Endodermal cell (in vitro differentiated cells): ENCODE results near the gene AXIN2. TPM values are rescaled to one million over a fixed set of nuclear protein-coding genes. Genes with fewer than 3 reads are reported as not detected.
A peak's percentile ranks its signal among the peaks of the same experiment; 100 is the strongest.
"Not testable (repeated sequence)": the region's sequence is repeated elsewhere in the genome, so short reads cannot be mapped to it uniquely, and the experiment has no call there.

Source experiments
- DNase-seq: peaks from one replicate; pipeline ENCODE4 v3.0.0-alpha.2; 2017
- H3K27ac ChIP-seq: 2 replicates; pipeline ENCODE4 v1.5.1; 2013; ENCODE audit warnings: mild to moderate bottlenecking, low read depth, low read length, moderate library complexity
- H3K27me3 ChIP-seq: 2 replicates; pipeline ENCODE4 v1.6.1; 2013; ENCODE audit warnings: mild to moderate bottlenecking, low read length, moderate library complexity; ENCODE audit not compliant: insufficient read depth, control insufficient read depth, poor library complexity, severe bottlenecking
- H3K36me3 ChIP-seq: 2 replicates; pipeline ENCODE4 v1.7.0; 2013; ENCODE audit warnings: mild to moderate bottlenecking, low read length, moderate library complexity; ENCODE audit not compliant: control insufficient read depth, insufficient read depth
- H3K4me1 ChIP-seq: one replicate; pipeline ENCODE4 v1.7.0; 2013; ENCODE audit warnings: low read length; ENCODE audit not compliant: control insufficient read depth, insufficient read depth
- H3K4me3 ChIP-seq: 2 replicates; pipeline ENCODE4 v1.5.1; 2013; ENCODE audit warnings: mild to moderate bottlenecking, low read length, moderate library complexity
- H3K9ac ChIP-seq: 2 replicates; pipeline ENCODE4 v1.6.1; 2013; ENCODE audit warnings: mild to moderate bottlenecking, low read length, moderate library complexity; ENCODE audit not compliant: poor library complexity, severe bottlenecking; ENCODE audit errors: extremely low read depth
- H3K9me3 ChIP-seq: 2 replicates; pipeline ENCODE4 v1.6.1; 2013; ENCODE audit warnings: mild to moderate bottlenecking, low read length, moderate library complexity; ENCODE audit not compliant: control insufficient read depth
- H3K27ac Mint-ChIP-seq: 2 replicates; pipeline ENCODE4 v1.8.0; 2020; ENCODE audit warnings: mixed read lengths
- H3K27me3 Mint-ChIP-seq: 2 replicates; pipeline ENCODE4 v1.8.0; 2021; ENCODE audit warnings: mild to moderate bottlenecking, mixed read lengths; ENCODE audit not compliant: insufficient read depth
- H3K36me3 Mint-ChIP-seq: 2 replicates; pipeline ENCODE4 v1.8.0; 2020; ENCODE audit warnings: low read depth, mixed read lengths
- H3K4me1 Mint-ChIP-seq: 2 replicates; pipeline ENCODE4 v1.8.0; 2020; ENCODE audit warnings: mixed read lengths
- H3K4me3 Mint-ChIP-seq: 2 replicates; pipeline ENCODE4 v1.8.0; 2020; ENCODE audit warnings: mild to moderate bottlenecking, moderate library complexity, mixed read lengths
- H3K9me3 Mint-ChIP-seq: 2 replicates; pipeline ENCODE4 v1.8.0; 2020; ENCODE audit warnings: mild to moderate bottlenecking, mixed read lengths
- WGBS, 2 experiments: methylation state at CpG; one replicate each; pipeline versions ENCODE4 v1.1.5 to v1.1.7; 2013; ENCODE audit warnings: missing lambda C conversion rate in 2 of 2, mixed read lengths in 1 of 2; ENCODE audit not compliant: insufficient coverage in 1 of 2, insufficient read length in 1 of 2; 5-methylcytosine and 5-hydroxymethylcytosine counted together
- total RNA-seq, 2 donors: library from RNA; stranded (reverse); fragmentation: NEBNext Ultra II Directional in 1 of 2; extraction: Animal tissue kit (Norgen Biotek cat#: 25700) in 1 of 2; gene quantifications; 2 replicates in 1 of 2; 3 replicates in 1 of 2; pipeline ENCODE4 v1.2.1, GENCODE V29; 2021
- TF ChIP-seq, protein P1 (sequence below): fragments of 200-600 bp; sonication (generic); conservative IDR thresholded peaks from 2 replicates; pipeline ENCODE4 v1.5.0; 2021; ENCODE audit warnings: antibody characterized with exemption, mild to moderate bottlenecking

AXIN2 gene
- total RNA-seq, 2 donors from 2014 or later: 40.1 to 53.2 TPM

DNA sequence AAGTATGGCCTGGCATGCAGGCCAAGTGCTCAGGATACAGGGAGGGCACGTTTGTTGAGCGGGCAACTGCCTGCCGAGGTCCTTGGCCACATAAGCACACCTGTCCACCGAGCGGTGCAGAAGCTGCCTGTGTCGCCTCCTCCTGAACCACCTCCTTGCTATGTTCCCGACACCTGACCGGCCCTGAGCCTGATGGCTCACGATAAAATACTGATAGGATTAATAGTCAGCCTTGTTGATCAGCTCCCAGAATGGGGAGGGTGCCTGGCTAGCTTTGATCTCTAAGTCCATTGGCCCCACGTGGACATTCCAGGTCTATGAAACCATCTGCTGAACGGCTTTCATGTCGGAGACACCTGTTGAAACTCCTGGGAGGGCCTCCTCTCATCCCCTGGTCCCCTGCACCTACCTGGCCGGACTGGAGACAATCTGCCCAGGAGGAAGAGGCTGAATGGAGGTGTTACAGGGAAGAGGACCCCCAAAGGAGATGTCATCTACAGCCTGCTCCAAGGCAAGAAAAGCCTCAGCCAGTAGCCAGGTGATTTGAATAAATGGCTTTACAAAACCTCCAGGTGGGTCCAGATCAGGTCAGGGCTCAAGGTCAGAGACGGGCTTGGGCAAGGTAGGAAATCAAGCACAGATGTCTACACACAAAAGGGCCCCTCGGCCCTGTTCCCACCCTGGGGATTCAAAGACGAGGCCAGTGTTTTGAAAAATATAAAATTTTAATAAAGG lies 33.4 kb downstream of the AXIN2 start:
- WGBS, 2 experiments: 93 to 96% methylated on average over 7 to 15 of the region's 16 CpGs
- H3K9me3 Mint-ChIP-seq: no peaks in the 10 kb centered on the region
- H3K27ac Mint-ChIP-seq: no peak overlapping the region
- H3K27me3 ChIP-seq: no peaks in the 10 kb centered on the region
- H3K4me3 ChIP-seq: no peak overlapping the region
- peaks cover 48% of the 10 kb centered on the region for H3K36me3 Mint-ChIP-seq
- H3K27me3 Mint-ChIP-seq: no peaks in the 10 kb centered on the region
- DNase-seq: peak; percentile 59
- H3K4me1 ChIP-seq: peaks cover 34% of the 10 kb centered on the region
- H3K9me3 ChIP-seq: no peaks in the 10 kb centered on the region
- peaks cover 56% of the 10 kb centered on the region for H3K36me3 ChIP-seq
- H3K4me3 Mint-ChIP-seq: no peak overlapping the region
- TF ChIP-seq, protein P1, sequence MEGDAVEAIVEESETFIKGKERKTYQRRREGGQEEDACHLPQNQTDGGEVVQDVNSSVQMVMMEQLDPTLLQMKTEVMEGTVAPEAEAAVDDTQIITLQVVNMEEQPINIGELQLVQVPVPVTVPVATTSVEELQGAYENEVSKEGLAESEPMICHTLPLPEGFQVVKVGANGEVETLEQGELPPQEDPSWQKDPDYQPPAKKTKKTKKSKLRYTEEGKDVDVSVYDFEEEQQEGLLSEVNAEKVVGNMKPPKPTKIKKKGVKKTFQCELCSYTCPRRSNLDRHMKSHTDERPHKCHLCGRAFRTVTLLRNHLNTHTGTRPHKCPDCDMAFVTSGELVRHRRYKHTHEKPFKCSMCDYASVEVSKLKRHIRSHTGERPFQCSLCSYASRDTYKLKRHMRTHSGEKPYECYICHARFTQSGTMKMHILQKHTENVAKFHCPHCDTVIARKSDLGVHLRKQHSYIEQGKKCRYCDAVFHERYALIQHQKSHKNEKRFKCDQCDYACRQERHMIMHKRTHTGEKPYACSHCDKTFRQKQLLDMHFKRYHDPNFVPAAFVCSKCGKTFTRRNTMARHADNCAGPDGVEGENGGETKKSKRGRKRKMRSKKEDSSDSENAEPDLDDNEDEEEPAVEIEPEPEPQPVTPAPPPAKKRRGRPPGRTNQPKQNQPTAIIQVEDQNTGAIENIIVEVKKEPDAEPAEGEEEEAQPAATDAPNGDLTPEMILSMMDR: no peak
- H3K27ac ChIP-seq: no peak overlapping the region
- peaks cover 45% of the 10 kb centered on the region for H3K4me1 Mint-ChIP-seq
- no peak overlapping the region for H3K9ac ChIP-seq

DNA sequence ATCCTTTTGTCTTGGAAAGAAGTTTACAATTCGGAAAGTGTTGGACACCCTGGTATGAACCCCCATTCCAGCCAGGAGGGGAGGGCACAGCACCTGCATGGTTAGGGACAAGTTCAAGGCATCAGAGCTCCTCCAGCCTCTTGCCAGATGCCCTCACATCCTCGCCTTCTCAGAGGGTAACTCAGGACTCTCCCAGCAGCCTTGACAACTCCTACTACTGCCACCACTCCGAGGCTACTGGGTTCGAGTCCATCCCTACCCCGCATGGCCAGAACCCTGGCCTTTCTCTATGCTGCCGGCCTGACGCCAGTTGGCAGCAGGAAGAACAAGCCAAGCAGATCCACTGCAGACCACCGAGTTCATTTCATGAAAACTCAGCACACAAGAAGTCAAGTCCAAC lies 34.1 kb downstream of the AXIN2 start:
- Mint-ChIP-seq H3K4me1 (peaks cover 43% of the 10 kb centered on the region), H3K27me3 (no peaks in the 10 kb centered on the region), H3K4me3 (no peak overlapping the region), H3K27ac (peak overlapping the region; percentile 44), H3K36me3 (peaks cover 43% of the 10 kb centered on the region), H3K9me3 (no peaks in the 10 kb centered on the region)
- TF ChIP-seq, protein P1: no peak
- H3K27ac ChIP-seq: no peak overlapping the region
- no peak overlapping the region for H3K9ac ChIP-seq
- no peaks in the 10 kb centered on the region for H3K9me3 ChIP-seq
- H3K4me3 ChIP-seq: no peak overlapping the region
- peak; percentile 43 for DNase-seq
- no peaks in the 10 kb centered on the region for H3K27me3 ChIP-seq
- peaks cover 50% of the 10 kb centered on the region for H3K36me3 ChIP-seq
- 94 to 95% methylated on average over 6 to 8 of the region's 8 CpGs for WGBS, 2 experiments
- peaks cover 29% of the 10 kb centered on the region for H3K4me1 ChIP-seq

DNA sequence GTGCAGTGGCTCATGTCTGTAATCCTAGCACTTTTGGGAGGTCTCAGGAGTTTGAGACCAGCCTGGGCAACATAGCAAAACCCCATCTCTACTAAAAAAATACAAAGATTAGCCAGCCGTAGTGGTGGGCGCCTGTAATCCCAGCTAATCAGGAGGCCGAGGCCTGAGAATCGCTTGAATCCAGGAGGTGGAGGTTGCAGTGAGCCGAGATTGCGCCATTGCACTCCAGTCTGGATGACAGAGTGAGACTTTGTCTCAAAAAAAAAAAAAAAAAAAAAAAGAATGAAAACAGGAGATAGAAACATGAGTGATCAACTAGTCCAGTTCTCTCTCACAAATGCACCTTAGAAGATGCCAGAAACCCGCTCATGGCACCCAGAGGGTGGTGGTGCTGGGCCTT lies 34.6 kb downstream of the AXIN2 start:
- not testable (repeated sequence) for H3K27me3 ChIP-seq, H3K9me3 Mint-ChIP-seq, H3K9ac ChIP-seq, H3K27me3 Mint-ChIP-seq, H3K9me3 ChIP-seq, H3K4me3 Mint-ChIP-seq, H3K27ac ChIP-seq, DNase-seq, H3K4me3 ChIP-seq
- Mint-ChIP-seq H3K36me3 (peaks cover 38% of the 10 kb centered on the region), H3K27ac (peak overlapping the region; percentile 44), H3K4me1 (peaks cover 38% of the 10 kb centered on the region)
- peaks cover 24% of the 10 kb centered on the region for H3K4me1 ChIP-seq
- 90 to 95% methylated on average over 5 to 7 of the region's 7 CpGs for WGBS, 2 experiments
- H3K36me3 ChIP-seq: peaks cover 44% of the 10 kb centered on the region
